ENCODE measurements around the gene MBOAT2. TPM values are rescaled to one million over a fixed set of nuclear protein-coding genes. Genes with fewer than 3 reads are reported as not detected.

Gene MBOAT2
- total and polyA plus RNA-seq, 7 donors: 8.4 to 43.5 (median 15.3) TPM

DNA sequence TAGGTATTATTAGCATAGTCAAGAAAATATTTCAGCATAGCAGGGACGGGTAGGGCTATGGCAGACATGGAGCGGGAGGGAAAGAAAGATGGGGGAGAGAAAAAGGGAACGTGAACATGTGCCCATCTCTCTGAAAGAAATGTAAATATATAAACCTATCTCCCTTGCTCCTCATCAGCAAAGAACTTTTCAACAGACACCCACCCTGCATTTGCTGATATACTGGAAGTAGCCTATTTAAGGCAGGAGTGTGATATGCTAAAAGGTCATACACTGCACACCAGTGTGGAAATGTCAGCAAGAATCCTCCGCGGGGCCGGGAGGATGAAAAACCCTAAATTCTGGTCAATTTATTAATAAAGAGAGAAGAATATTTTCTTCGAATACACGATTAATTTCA is 1.7 kb downstream of the MBOAT2 start:
- H3K9me3 ChIP-seq: no peaks in the 10 kb centered on the region
- TF ChIP-seq EP300 (IDR thresholded peaks at IDR 0.05): no peak
- no peak for TF ChIP-seq POLR2A (IDR thresholded peaks at IDR 0.05)
- no peak for TF ChIP-seq POLR2AphosphoS5 (IDR thresholded peaks at IDR 0.05)
- TF ChIP-seq, protein P1, sequence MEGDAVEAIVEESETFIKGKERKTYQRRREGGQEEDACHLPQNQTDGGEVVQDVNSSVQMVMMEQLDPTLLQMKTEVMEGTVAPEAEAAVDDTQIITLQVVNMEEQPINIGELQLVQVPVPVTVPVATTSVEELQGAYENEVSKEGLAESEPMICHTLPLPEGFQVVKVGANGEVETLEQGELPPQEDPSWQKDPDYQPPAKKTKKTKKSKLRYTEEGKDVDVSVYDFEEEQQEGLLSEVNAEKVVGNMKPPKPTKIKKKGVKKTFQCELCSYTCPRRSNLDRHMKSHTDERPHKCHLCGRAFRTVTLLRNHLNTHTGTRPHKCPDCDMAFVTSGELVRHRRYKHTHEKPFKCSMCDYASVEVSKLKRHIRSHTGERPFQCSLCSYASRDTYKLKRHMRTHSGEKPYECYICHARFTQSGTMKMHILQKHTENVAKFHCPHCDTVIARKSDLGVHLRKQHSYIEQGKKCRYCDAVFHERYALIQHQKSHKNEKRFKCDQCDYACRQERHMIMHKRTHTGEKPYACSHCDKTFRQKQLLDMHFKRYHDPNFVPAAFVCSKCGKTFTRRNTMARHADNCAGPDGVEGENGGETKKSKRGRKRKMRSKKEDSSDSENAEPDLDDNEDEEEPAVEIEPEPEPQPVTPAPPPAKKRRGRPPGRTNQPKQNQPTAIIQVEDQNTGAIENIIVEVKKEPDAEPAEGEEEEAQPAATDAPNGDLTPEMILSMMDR (IDR thresholded peaks at IDR 0.05): no peak
- 92% methylated on average over 8 of the region's 8 CpGs for whole genome bisulfite sequencing, 2 donors
- H3K4me3 ChIP-seq: no peak overlapping the region
- no peaks in the 10 kb centered on the region for H3K27me3 ChIP-seq
- peaks cover 0 to 17% (median 11%) of the 10 kb centered on the region in 4 donors for H3K4me1 ChIP-seq
- no peaks in the 10 kb centered on the region for H3K36me3 ChIP-seq
- DNase-seq: no peak
- no peak overlapping the region for H3K27ac ChIP-seq
- intact Hi-C loops (cut with DNase I): no loop called here

DNA sequence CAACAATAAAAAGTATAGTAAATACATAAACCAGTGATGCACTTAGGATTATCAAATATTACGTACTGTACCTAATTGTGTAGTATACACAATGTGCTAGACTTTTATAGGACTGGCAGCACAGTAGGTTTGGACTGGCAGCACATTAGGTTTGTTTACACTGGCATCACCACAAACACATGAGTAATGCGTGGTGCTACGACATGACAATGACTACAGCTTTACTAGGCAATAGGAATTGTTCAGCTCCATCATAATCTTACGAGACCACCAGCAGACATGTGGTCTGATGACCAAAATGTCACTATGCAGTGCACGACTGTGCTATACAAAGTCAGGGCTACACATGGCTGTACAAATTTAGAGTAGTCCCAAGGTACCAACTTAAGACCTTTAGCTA is 2.3 kb downstream of the MBOAT2 start:
- H3K36me3 ChIP-seq: no peaks in the 10 kb centered on the region
- H3K4me1 ChIP-seq: peaks cover 0 to 17% (median 11%) of the 10 kb centered on the region in 4 donors
- H3K9me3 ChIP-seq: no peaks in the 10 kb centered on the region
- intact Hi-C loops (cut with DNase I): no loop called here
- H3K4me3 ChIP-seq: no peak overlapping the region
- no peaks in the 10 kb centered on the region for H3K27me3 ChIP-seq
- no peak overlapping the region for H3K27ac ChIP-seq
- DNase-seq: no peak
- TF ChIP-seq EP300 (IDR thresholded peaks at IDR 0.05): no peak
- TF ChIP-seq, protein P1 (IDR thresholded peaks at IDR 0.05): no peak
- 26 to 73% methylated on average over 5 of the region's 5 CpGs for WGBS, 2 donors

DNA sequence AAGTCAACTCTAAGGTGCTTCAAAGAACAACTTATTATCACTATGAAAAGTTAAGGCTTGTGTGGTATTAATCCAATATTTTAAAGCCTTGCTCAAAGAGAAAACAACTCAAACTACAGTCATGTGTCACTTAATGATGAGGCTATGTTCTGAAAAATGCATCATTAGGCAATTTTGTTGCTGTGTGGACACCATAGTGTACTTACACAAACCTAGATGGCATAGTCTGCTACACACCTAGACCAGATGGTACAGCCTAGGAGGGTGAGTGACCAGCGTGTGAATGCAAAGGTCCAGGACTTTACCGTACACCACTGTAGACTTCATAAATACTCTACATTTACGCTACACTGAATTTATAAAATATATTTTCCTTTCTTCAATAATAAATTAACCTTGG is 3.0 kb downstream of the MBOAT2 start:
- intact Hi-C loops (cut with DNase I): no loop called here
- Histone ChIP-seq H3K36me3 (no peaks in the 10 kb centered on the region), H3K4me3 (no peak overlapping the region), H3K4me1 (peaks cover 0 to 17% (median 11%) of the 10 kb centered on the region in 4 donors), H3K27ac (no peak overlapping the region), H3K9me3 (no peaks in the 10 kb centered on the region), H3K27me3 (no peaks in the 10 kb centered on the region)
- TF ChIP-seq, protein P1 (IDR thresholded peaks at IDR 0.05): no peak
- TF ChIP-seq POLR2A (IDR thresholded peaks at IDR 0.05) (no peak), POLR2AphosphoS5 (IDR thresholded peaks at IDR 0.05) (no peak), EP300 (IDR thresholded peaks at IDR 0.05) (no peak)
- WGBS, 2 donors: 91 to 94% methylated on average over 3 of the region's 3 CpGs
- DNase-seq: no peak

DNA sequence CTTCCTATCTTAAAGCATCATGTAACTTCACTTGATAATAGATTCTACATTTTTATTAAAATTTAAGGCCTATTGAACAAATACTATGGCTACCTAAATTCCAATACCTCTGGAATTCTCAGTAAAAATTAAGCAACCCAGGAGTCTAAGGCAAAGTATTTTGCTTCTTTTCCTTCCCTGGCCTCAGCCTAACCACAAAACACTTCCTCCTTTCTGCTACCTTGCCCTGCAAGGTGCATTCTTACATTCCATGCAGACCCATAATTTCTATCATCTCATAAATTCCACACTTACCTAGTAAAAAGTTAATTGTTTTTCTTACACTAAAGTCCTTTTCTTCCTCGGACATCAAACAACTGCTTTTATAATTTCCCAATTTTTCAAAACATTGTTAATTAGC is 3.7 kb downstream of the MBOAT2 start:
- no peak overlapping the region for H3K4me3 ChIP-seq
- H3K27ac ChIP-seq: no peak overlapping the region
- WGBS, 2 donors: 19 to 52% methylated on average over 1 of the region's 1 CpG
- H3K4me1 ChIP-seq: peaks cover 0 to 17% (median 11%) of the 10 kb centered on the region in 4 donors
- no peaks in the 10 kb centered on the region for H3K9me3 ChIP-seq
- H3K36me3 ChIP-seq: no peaks in the 10 kb centered on the region
- no peaks in the 10 kb centered on the region for H3K27me3 ChIP-seq
- TF ChIP-seq EP300 (IDR thresholded peaks at IDR 0.05): no peak
- TF ChIP-seq POLR2AphosphoS5 (IDR thresholded peaks at IDR 0.05): no peak
- TF ChIP-seq POLR2A (IDR thresholded peaks at IDR 0.05): no peak
- TF ChIP-seq, protein P1 (IDR thresholded peaks at IDR 0.05): no peak
- no peak for DNase-seq
- intact Hi-C loops (cut with DNase I): no loop called here

DNA sequence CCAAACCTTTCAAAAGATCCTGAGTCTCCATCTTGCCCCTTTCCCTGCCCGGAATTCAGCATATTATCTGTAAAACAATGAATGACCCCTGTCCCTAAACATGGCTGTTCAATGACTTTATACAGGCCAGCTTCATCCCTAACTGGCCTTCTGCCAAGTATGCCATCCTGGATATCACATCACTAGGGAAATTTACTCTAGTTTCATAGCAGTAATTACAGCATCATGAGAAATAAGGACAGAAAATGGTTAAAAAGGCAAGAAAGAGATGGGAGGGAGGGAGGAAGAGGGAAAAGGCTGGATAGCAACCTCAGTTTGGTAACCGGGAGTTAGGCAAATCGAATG is 4.4 kb downstream of the MBOAT2 start:
- DNase-seq: no peak
- 88% methylated on average over 3 of the region's 3 CpGs for WGBS, 2 donors
- no peak overlapping the region for H3K27ac ChIP-seq
- no peaks in the 10 kb centered on the region for H3K9me3 ChIP-seq
- H3K36me3 ChIP-seq: no peaks in the 10 kb centered on the region
- TF ChIP-seq POLR2AphosphoS5 (IDR thresholded peaks at IDR 0.05) (no peak), POLR2A (IDR thresholded peaks at IDR 0.05) (no peak)
- TF ChIP-seq, protein P1 (IDR thresholded peaks at IDR 0.05): no peak
- H3K4me1 ChIP-seq: peaks cover 0 to 11% (median 9%) of the 10 kb centered on the region in 4 donors
- H3K27me3 ChIP-seq: no peaks in the 10 kb centered on the region
- intact Hi-C loops (cut with DNase I): no loop called here
- H3K4me3 ChIP-seq: no peak overlapping the region
